ENCODE results near the gene ERCC4.

DNA sequence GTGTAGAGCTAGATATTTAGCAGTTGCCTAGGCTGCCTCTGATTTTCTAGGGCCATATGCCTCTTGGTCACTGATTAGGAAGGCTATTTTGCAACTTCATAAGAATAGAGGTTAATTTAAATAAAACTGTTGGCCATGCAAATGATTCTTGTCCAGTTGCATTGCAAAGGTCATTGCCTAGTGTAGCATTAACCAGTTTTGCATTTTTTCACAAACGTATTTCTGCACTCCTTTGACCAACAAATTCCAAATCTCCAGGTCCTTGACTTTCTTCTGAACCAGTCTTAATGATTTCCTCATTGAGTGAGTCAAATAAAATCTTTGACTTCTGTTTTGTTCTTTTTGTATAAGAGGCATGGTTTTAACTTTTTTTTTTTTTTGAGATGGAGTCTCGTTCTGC lies 33.5 kb downstream of the ERCC4 start:
- no peak for TF ChIP-seq EHF (CRISPR knock-in tag; IDR thresholded peaks at IDR 0.05)
- TF ChIP-seq MYC (IDR thresholded peaks at IDR 0.05; ENCODE audit: borderline replicate concordance, low read length): no peak
- TF ChIP-seq KDM5A (IDR thresholded peaks at IDR 0.05): no peak
- TF ChIP-seq RFX5 (IDR thresholded peaks at IDR 0.05): no peak
- TF ChIP-seq, protein P1, sequence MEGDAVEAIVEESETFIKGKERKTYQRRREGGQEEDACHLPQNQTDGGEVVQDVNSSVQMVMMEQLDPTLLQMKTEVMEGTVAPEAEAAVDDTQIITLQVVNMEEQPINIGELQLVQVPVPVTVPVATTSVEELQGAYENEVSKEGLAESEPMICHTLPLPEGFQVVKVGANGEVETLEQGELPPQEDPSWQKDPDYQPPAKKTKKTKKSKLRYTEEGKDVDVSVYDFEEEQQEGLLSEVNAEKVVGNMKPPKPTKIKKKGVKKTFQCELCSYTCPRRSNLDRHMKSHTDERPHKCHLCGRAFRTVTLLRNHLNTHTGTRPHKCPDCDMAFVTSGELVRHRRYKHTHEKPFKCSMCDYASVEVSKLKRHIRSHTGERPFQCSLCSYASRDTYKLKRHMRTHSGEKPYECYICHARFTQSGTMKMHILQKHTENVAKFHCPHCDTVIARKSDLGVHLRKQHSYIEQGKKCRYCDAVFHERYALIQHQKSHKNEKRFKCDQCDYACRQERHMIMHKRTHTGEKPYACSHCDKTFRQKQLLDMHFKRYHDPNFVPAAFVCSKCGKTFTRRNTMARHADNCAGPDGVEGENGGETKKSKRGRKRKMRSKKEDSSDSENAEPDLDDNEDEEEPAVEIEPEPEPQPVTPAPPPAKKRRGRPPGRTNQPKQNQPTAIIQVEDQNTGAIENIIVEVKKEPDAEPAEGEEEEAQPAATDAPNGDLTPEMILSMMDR (IDR thresholded peaks at IDR 0.05): no peak
- TF ChIP-seq, protein P2, sequence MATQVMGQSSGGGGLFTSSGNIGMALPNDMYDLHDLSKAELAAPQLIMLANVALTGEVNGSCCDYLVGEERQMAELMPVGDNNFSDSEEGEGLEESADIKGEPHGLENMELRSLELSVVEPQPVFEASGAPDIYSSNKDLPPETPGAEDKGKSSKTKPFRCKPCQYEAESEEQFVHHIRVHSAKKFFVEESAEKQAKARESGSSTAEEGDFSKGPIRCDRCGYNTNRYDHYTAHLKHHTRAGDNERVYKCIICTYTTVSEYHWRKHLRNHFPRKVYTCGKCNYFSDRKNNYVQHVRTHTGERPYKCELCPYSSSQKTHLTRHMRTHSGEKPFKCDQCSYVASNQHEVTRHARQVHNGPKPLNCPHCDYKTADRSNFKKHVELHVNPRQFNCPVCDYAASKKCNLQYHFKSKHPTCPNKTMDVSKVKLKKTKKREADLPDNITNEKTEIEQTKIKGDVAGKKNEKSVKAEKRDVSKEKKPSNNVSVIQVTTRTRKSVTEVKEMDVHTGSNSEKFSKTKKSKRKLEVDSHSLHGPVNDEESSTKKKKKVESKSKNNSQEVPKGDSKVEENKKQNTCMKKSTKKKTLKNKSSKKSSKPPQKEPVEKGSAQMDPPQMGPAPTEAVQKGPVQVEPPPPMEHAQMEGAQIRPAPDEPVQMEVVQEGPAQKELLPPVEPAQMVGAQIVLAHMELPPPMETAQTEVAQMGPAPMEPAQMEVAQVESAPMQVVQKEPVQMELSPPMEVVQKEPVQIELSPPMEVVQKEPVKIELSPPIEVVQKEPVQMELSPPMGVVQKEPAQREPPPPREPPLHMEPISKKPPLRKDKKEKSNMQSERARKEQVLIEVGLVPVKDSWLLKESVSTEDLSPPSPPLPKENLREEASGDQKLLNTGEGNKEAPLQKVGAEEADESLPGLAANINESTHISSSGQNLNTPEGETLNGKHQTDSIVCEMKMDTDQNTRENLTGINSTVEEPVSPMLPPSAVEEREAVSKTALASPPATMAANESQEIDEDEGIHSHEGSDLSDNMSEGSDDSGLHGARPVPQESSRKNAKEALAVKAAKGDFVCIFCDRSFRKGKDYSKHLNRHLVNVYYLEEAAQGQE (IDR thresholded peaks at IDR 0.05): no peak
- no peak for TF ChIP-seq POLR2A (IDR thresholded peaks at IDR 0.05; ENCODE audit: low read length)
